Measurements from ENCODE around the gene SAP25.
"Not testable (repeated sequence)": the region's sequence is repeated elsewhere in the genome, so short reads cannot be mapped to it uniquely, and the experiment has no call there.

SAP25 gene

DNA sequence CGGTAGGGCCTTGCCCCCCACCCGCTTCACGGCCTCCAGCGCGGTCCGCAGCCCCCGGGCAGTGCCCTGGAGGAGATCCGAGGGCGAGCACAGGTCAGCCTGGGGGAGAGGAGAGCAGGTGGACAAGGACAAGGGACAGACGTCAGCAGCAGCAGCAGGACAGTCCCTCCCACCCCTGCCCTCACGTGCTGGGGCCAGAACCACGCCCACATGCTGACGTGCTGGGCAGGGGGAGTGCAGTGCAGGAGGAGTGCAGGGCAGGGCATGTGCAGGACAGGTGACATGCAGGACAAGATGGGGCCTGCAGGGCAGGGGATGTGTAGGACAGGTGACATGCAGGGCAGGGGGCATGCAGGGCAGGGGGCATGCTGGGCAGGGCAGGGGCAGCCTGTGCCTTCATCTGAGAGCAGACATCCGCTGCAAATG lies 1.5 kb upstream of the SAP25 start:
- DNase-seq: no peak

DNA sequence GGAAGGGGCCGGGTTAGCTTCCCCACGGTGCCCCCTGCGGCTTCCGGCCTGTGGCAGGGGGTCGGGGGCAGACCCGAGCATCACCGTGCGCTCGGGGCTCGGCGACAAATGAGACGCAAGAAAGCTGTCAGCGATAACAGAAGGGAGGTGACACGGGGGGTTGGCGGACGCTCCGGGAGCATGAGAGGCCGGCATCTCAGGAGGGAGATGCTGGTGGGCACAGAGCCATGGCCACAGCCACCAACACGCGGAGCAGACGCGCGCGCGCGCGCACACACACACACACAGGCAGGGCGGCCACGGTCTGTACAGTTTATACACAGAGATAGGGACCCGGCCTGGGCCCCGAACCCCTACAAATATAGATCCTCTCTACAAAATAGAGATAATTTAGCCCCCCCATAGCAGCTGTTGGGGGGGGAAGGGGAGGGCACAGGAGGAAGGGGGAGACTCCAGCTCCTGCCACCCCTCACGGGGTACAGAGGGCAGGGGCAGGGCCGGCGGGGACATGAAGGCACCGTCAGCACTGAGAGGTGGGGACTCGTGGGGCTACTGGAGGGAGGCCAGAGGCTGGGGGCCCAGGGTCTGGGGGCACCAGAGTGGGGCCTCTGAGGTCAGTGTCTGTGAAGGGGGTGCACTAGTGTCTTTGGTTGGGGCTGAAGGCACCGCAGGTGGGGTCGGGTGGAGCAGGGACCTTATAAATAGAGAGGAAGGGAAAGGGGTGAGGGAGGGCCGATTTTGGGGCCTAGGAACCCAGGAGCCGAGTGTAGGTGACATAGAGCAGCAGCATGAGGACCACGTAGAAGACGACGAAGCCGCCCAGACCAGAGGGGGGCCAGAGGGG lies 884 bp upstream of the SAP25 start:
- DNase-seq: no peak

DNA sequence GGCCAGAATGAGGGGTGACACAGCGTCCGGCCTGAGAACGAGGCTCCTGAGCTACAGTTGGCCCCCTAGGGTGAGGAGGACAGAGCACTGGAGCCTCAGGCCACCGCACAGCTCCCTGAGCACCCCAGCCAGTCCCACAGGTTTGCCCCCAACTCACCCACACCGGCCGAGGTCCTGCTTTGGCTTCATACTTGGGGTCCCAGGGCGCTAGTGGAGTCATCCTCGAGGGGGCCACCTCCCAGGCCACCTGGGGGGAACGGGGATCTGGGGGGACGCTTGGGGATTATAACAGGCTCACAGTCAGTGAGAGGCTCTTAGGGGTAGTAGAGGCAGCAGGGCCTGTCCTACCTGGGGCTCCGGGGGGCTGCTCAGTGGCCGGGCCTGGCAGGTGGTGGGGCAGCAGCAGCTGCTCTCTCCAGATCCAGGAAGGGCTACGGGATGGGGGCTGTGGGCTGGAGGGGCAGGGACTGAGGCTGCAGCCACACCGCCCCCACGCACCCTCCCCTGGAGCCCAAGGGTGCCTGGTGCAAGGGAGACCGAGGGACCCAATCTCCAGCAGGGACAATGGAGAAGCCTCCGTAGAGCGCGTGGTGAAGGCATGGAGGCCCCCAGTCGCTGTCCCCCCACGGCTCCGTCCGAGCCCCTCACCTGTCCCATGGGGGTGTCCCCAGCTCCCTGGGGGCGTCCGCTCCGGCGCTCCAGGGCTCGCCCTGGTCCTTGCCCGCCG lies 588 bp downstream of the SAP25 start:
- DNase-seq: no peak

DNA sequence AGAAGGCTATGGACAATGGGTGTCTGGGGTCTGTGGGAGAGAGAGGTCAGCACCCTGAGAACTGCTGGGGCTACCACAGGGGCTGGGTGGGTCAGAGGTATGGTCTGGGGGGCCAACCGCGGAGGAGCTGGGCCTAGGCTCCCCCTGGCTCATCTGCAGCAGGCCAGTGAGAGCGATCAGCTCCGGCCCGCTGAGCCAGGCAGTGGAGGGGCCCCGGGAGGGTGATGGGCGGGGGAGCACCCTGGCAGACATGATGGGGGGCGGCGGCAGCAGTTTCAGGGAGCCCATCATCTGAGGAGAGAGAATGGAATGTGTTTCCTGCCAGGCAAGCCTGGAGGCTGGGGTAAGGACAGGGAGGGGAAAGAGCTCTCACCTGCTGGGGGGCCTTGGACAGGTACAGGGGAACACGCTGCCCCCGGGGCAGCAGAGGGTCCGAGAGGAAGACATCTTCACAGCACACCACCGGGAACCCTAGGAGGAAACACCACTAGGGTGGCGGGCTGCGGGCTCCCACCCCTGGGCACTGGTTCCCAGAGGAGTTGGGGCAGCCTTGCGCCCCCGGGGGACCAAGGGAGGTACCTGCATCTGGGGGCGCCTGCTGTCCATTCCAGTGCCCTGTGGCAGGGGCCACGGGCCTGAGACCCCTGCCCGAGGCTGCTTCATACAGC lies 1.3 kb downstream of the SAP25 start:
- DNase-seq: no peak

DNA sequence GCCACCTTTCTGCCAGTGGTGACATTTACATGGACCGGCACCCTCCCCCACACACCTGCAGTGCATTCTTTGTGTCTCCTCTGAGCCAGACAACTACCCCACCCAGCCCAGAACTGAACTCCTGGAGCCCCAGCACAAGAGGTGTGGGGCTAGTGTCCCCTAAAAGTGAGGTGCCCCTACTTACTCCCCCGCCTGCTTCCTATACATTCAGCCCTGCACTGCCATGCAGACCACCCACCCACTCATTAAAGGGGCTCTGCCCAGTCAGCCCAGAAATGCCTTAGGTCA lies 1.9 kb downstream of the SAP25 start:
- no peak for DNase-seq

DNA sequence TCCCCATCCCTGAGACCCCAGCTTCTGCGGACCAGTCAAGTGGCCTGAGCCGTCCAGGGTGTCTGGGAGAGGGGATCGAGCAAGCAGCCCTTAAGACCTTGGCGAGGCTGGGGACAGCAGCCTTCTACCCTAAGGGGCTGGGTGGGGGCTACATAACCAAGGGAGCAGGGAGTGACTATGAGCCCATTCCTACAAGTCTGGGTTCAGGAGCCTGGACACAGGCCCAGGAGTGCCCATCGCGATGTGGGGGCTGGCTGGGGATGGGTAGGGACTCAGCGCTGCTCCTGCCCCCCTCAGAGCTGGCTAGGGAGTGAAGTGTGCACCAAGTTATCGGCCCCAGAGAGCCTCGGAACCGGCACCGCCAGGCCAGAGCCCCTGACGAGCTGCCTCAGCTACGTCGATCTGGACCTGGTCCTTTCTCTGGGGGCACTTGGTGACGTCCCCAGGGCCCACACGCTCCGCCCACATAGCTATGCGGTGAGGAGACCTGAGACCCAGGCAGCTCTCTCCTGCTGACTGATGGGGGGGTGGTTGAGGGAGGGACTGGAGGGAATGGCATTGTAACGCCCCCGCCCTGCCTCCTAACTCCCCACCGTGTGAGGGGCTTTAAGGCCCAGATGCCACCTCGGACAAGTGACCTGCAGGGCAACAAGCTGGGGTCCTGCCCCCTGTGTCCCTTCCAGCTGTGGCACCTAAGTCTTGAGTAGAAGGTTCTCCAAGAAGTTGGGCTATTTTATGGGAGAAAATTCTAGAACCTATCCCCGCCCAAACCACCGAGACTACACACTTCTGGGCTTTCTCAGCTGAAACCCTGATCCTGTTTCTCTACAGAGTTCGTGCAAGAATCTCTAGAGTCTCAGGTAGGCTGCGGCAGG lies 2.5 kb downstream of the SAP25 start:
- no peak for DNase-seq

DNA sequence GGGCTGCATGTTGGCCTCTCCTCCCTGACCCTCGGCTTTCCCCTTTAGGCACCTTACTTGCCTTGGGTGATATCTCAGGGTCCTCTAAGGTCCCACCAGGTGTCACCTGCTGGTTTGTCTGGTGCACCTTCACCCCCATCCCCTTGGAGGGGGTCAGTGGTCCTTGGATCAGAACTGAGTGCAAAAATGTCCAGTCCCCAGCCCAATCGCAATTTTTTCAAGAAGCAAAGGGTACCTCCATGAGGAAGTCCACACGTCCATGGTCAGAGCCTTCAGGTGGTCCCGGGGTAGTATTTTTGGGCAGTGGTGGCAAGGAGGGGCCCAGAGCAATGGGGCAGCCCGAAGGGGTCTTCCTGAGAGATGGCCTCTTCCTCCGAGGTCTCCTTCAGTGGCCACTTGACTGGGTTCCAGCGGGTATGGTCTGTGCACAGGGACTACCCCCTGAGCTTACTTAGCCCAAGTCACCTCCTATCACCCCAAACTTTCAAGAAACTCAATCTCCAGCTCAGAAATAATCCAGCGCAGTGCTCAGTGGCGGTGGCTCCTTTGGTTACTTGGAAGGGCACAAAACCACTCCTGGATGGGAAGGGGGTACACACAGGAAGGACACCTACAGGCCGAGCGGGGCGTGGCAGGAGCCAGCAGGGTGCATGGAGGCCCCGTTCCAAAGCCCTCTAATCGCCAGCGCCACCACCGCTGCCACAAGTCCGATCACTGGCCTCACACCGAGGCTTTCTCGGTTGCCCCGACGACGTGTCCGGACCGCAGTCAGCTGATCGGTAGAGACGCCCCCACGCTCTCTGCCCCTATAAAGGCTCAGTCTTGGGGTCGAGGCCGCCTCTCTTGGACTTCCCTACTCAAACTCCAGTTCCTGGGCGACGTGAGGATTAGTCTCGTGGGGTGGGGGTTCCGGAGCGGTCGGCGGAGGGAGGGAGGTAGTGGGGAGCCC lies 4.5 kb downstream of the SAP25 start:
- DNase-seq: no peak

DNA sequence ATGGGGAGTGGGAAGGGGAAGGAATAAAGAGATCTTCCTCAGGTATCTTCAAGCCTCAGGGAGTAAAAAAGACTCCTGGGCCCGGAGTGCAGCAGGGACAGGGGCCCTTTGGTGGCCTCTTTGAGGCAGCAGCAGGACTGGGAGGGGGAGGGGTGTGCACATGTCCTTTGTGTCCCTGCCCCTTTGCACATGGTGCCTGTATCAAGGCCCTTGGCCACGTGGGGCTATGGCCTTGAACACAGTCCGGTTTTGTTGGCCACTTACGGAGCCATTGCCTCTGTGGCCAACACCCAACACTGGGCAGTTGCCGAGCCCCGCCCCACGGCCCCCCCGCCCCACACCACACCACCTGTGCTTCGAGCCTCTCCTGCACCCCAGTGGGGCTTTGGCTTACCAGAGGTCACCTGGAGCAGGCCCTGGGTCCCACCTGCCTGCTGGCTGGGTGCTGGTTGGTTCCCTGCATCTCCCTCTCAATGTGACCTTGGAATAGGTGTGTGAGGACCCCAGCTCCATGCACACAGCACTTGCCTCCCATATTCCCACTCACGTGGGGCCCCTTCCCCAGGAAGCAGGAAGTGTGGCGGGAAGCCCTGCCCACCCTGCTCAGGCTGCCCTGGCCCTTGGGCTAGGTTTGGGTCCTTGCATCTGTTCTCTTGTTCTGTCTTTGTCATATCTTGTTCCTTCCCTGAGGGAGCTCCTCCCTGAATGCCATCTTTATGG lies 5.4 kb downstream of the SAP25 start:
- no peak for DNase-seq

DNA sequence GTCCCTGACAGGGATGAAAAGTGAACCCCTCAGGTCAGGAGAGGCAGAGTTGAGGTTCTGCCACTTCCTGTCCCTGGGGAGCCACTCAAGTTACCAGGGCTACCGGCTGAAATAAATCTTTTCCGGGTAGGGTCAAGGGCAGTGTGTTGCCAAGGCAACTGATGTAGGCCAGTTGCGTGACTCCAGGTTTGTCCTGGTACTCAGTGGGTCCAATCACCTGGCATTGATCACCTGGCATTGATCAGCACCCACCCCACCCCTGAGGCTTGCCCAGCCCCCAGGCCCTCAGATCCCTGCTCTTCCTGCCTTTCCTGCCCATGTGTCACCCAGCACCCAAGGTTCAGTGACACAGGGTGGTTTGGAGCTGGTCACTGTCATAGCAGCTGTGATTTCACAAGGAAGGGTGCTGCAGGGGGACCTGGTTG lies 5.9 kb downstream of the SAP25 start:
- DNase-seq: no peak

DNA sequence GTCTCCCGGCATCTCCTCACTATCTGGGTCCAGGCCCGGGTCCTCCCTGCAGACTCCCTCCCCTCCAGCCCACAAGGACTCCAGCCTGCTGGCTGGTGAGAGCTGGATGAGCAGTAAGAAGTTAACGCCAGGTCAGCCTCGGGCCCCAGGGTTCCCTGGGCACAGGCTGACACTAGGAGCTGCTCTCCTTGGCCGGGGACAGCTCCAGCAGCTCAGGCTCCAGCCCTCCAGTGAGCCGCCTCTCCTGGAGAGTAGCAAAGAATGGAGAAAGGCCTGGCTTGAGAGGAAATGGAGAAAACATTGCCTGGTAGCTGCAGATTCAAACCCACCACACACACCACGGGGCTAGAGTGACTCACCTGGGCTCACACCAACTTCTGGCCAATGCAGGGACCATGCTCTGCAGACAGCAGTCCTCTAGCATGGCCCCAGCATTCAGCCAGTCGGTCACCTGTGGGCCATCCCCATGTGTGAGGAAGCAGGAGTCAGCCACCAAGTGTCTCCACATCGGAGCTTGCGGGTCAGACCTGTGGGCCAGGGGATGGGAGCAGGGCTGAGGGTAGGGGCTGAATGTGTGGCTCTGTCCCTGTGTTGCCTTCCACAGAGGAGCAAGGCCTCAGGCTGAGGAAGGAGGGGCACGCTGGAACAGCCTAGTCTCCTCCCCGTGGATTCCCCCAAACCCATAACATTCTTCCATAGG lies 6.5 kb downstream of the SAP25 start:
- DNase-seq: no peak

DNA sequence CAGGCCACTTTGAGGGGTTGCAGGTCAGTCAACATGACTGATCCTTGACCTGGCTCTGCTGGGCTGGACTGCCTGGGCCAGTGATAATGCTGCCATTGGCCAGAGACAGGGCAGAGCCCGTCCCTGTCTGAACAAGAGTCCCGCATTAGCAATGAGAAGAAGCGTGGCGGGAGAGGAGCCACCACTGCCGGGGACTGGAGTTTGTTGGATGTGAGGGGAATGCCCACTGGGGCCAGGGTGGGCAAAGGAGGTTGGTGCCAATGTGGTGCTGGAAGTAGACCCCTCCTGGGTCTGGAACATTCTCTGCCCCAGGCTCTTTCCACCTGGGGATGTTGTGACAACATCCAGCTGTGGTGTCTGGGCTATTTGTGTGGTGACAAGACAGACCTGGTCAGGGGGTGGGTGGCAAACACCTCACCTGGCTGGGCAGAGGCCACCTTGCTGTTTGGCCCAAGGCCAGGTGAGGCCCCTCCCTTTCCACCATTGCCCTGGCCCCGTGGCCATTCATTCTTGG lies 7.6 kb downstream of the SAP25 start:
- DNase-seq: no peak

DNA sequence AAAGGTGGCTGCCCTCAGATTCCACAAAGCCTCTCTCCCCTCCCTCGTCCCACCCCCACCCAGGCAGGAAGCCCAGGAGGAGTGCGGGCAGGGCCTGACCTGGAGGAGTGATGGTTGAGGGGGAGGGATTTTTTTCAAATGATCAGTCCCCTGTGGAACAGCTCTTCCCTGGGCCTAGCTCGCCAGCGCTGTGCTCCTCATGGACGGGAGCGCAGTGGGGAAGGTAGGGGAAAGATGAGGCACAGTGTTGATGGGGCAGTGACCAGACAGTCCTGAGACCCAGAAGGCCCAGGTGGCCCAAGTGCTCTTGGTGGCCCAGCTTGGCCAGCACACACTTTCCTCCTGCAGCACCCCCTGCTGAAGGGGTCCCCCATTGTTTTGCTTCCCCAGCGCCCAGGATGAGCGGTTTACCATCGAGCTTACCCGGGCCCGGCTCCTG lies 8.5 kb downstream of the SAP25 start:
- DNase-seq: no peak

DNA sequence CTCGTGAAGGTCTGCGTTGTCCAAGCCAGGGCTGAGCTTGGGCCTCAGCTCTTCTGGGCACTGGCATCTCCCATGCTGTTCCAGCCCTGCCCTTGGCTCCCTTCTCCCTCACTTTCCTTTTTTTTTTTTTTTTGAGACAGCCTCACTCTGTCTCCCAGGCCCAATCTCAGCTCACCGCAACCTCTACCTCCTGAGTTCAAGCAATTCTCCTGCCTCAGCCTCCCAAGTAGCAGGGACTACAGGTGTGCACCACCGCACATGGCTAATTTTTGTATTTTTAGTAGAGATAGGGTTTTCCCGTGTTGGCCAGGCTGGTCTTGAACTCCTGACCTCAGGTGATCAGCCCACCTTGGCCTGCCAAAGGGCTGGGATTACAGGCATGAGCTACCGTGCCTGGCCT lies 9.3 kb downstream of the SAP25 start:
- DNase-seq: not testable (repeated sequence)

DNA sequence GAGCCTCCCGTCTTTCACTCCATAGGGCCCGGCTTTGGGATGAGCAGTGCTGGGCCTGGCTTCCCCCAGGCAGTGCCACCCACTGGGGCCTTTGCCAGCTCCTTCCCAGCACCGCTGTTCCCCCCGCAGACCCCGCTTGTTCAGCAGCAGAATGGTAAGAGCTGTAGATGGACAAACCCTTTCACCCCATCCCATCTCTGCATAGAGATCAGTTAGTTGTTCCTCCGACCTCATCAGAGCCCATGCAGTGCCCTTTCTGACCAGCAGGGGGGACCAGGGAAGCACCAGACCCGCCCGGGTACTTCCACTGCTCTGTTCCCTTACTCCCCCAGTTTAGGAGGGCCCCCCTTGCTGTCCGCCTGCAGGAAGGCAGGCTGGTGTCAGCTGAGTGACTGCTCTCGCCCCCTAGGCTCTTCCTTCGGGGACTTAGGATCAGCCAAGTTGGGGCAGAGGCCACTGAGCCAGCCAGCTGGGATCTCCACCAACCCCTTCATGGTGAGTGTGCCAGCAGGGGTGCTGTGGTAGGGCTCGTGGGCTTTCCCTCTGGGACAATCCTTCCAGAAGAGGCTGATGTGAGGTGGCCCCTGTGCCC lies 9.8 kb downstream of the SAP25 start:
- DNase-seq: no peak

DNA sequence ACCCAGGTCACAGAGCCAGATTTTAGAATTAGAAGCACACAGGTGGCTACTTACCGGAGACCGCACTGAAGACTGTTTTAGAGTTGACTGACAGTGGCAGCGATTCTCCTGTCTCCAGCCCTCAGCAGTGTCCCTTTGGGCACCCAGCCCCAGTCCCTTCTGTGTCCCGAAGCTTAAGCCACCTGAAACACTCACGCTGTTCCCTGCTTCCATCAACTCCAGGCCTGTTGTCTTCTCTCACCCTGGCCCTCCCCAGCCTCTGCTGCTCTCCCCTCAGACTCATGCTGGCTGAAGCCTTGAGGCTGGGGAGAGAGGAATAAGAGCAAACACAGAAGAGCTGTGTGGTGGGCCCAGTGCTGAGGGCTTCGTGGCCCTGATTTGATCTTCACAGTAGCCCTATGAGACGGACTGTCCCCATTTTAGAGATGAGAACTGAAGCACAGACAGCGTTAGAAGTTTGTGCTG lies 10.6 kb downstream of the SAP25 start:
- DNase-seq: no peak

DNA sequence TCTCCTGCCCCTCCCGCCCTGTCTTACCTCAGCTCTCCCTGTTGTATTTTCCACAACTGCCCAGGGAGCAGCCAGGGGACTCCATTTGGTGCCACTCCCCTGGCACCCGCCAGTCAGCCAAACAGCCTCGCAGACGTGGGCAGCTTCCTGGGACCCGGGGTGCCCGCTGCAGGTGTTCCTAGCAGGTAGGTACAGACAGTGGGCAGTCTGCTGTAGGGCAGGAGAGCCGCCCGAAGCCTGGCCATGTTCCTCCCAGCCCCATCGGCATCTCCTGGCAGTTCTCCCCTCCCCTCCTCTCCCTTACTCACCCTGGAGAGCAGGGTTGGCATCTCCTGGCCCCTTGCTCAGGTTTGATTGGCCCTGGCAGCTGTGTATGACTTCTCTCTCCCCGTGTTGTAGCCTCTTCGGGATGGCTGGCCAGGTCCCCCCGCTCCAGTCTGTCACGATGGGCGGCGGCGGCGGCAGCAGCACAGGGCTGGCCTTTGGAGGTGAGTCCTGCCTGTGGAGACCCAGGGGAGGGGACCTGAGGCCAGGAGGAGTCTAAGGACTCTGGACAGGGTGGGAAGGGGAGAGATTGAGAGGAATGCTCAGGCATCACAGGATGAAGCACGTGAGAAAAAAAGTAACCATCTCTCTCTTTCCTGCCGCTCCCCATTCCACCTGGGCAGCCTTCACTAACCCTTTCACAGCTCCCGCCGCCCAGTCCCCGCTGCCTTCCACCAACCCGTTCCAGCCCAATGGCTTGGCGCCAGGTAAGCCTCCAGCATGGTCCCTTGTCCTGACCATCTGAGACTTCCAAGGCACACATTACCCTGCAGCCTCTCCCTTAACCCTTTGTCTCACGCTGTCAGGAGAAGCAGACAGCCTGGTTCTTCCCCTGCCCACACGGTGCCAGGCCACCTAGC lies 11.3 kb downstream of the SAP25 start:
- no peak for DNase-seq

DNA sequence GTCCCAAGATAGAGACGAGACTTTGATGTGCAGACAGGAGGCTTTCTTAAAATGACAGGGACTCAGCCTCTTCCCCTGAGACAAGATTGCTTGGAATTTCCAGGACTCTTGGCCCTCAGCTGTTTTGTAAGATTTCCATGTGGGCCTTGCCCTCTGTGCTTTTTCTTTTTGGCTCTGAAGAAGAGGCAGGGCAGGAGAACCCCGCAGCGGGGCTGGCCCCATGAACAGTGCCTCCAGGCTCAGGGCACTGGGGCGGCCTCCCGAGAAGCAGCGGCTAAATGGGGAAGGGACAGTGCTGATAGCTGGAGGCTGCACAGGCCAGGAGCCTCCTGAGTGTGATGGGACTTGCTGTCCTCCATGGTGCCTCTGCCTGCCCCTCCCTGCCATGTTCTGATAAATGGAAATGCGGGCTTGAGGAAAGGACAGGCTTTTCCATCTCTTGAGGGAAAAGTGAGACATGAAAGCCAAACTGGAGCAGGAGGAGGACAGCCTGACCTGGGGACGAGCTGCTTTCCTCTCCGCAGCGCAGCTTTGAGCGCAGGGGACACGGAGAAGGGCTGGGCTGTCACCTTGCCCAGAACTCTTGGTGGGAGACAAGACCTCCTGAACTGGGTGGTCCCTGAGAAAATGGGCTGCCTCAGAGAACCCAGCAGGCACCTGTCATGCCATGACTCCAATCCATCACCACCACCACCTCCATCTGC lies 12.1 kb downstream of the SAP25 start:
- no peak for DNase-seq

DNA sequence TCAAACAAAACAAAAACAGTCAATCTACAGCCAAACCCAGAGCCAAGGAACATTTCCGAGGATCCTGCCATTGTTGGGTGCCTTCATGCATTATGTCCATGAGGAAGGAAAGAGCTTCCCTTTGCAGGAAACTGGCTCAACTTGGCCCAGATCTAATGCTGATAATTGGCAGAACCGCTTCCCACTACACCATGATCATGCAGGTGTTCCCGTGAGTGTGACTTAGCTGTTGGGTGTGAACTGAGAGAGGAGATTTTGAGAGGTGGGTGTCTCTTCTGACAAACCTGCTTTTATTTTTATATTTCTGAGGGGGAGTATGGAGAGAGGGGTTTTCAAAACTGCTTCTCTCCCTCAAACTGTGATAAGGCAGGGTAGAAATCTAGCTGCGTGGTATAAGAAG lies 14.6 kb downstream of the SAP25 start:
- no peak for DNase-seq

Measured in GF-D8 (cell line).